GM13976 (cell line): ENCODE measurements around the gene TMOD2.

Source experiments
- DNase-seq: peaks from one replicate; pipeline ENCODE4 v3.0.0; 2012; ENCODE audit warnings: low spot score
- CTCF ChIP-seq: IDR thresholded peaks from 2 replicates; pipeline ENCODE4 v1.5.1; 2012; ENCODE audit warnings: borderline replicate concordance, mild to moderate bottlenecking; ENCODE audit not compliant: insufficient read depth; ENCODE audit errors: extremely low read depth, missing control alignments, control extremely low read depth
- in situ Hi-C: fragments of 300-500 bp; cut with MboI; formaldehyde crosslinking; loops from one replicate; pipeline ENCODE4 v1.12.0; 2022; ENCODE audit warnings: low sequenced_read_pairs, mixed read lengths, inconsistent platforms; ENCODE audit not compliant: unreplicated experiment

Gene TMOD2

GRCh38 chr15:51809457-51809856 is 58.1 kb downstream of the TMOD2 start:
- in situ Hi-C loops = no loop called here
- no peak for DNase-seq
- TF ChIP-seq CTCF = no peak

DNA sequence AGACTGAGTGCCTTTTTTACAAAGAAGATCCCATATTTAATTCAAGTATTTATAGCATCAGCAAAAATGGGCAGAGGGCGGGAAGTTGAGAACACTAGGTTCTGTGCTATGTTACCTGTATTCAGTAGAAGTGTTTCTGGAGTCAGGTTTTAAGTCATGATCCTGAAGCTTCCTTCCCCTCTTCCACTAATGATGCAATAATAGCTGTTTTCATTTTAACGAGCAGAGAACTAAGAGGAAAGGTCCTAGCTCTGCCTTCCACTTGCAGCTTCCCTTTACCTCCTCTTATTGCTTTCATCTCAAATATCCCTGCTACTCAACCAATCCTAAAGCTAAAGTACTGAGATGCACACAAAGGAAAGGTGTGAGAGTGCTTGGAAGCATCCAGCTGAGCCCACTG is 61.2 kb downstream of the TMOD2 start:
- no peak for DNase-seq
- in situ Hi-C loops = no loop called here
- no peak for TF ChIP-seq CTCF

GRCh38 chr15:51814606-51815005 is 63.2 kb downstream of the TMOD2 start:
- DNase-seq = no peak
- in situ Hi-C loops = no loop called here
- no peak for TF ChIP-seq CTCF

DNA sequence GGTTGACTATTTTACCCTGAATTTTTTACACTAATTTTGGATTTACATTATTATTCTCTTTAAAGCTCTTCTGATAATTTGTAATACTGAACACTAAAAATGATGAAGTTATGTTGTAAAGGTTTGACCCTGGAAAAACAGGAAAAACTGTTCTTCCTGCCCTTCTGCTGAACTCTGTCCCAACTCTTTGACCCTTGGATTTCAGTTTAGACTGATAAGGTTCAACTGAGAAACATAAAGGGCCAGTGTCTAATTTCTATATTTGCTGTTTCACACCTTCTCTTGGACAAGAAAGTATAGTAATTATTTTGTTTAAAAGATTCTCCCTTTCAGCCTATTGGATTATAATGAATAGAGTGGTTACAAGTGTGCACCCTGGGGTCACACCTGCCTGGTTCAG is 65.2 kb downstream of the TMOD2 start:
- no peak for DNase-seq
- TF ChIP-seq CTCF = no peak
- in situ Hi-C loops = no loop called here

DNA sequence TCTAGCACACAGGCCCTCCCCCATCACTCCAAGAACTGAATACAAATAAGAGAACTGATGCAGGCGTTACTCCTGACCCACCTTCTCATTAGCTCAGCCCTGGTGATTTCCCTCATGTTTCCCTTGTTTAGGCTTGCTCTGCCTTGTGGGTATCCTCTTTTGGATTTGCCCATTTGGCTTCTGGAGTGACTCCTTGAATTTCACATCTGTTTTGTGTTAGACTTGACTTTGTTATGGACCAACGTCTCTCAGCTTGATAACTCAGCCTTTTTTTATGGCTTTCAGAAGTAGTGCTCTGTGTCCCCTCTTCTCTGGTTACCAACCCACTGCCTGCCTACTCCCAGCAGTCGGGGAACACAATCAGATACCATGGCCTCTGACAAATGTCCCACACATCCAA is 66.8 kb downstream of the TMOD2 start:
- in situ Hi-C loops = no loop called here
- no peak for DNase-seq
- no peak for TF ChIP-seq CTCF

DNA sequence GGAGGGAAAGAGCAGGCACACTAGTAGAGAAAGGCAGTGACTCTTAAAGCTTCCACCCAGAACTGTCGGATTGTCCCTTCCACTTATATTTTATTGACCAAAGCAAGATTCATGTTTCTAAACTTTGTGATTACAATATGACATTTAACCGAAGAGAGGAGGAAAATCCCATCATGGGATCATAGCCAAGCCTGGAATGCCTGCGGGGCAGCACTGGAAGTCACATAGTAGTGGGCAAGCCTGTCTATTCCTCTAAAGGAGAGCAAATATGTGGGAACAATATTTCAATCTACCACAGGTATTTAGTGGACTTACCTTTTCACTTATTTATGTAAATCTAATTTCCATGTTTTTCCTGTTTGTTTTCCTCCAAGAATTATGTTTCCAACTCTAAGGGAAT is 74.3 kb downstream of the TMOD2 start:
- TF ChIP-seq CTCF = no peak
- no peak for DNase-seq
- in situ Hi-C loops = no loop called here

- in situ Hi-C loops = no loop called here
- peak; percentile 15 for DNase-seq
- no peak for TF ChIP-seq CTCF
Observed at GRCh38 chr15:51828621-51829375, 77.4 kb downstream of the TMOD2 start.
